ENCODE data around the gene FGD2. TPM values are rescaled to one million over a fixed set of nuclear protein-coding genes. Genes with fewer than 3 reads are reported as not detected.

The FGD2 gene
- total RNA-seq, 2 donors from 2014 or later: 4.9 to 8.0 TPM

DNA sequence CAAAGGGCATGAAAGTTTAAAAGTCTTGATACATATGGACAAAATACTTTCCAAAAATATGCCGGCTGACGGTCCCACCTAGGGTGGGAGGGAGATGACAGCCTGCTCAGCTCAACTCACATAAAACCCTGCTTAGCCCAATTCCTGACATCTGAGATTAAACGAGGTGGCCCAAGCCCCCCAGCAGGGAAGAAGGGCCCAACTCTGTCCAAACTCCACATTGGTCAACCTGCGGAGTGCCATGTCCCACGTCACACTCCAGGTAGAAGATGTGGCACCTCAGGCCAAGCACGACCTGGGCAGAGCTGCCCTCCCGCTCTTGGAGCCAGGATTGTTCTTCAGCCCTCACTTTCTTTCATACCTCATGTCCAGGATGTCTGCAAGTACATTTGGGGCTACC is 48.2 kb downstream of the FGD2 start:
- Histone ChIP-seq H3K27me3 (no peaks in the 10 kb centered on the region), H3K27ac (no peak overlapping the region), H3K36me3 (no peaks in the 10 kb centered on the region), H3K4me1 (peaks cover 0 to 22% of the 10 kb centered on the region in 2 donors), H3K9me3 (no peaks in the 10 kb centered on the region), H3K4me3 (no peak overlapping the region)
- DNase-seq (ENCODE audit: low spot score): no peak
- TF ChIP-seq, protein P1, sequence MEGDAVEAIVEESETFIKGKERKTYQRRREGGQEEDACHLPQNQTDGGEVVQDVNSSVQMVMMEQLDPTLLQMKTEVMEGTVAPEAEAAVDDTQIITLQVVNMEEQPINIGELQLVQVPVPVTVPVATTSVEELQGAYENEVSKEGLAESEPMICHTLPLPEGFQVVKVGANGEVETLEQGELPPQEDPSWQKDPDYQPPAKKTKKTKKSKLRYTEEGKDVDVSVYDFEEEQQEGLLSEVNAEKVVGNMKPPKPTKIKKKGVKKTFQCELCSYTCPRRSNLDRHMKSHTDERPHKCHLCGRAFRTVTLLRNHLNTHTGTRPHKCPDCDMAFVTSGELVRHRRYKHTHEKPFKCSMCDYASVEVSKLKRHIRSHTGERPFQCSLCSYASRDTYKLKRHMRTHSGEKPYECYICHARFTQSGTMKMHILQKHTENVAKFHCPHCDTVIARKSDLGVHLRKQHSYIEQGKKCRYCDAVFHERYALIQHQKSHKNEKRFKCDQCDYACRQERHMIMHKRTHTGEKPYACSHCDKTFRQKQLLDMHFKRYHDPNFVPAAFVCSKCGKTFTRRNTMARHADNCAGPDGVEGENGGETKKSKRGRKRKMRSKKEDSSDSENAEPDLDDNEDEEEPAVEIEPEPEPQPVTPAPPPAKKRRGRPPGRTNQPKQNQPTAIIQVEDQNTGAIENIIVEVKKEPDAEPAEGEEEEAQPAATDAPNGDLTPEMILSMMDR (IDR thresholded peaks at IDR 0.05): no peak

DNA sequence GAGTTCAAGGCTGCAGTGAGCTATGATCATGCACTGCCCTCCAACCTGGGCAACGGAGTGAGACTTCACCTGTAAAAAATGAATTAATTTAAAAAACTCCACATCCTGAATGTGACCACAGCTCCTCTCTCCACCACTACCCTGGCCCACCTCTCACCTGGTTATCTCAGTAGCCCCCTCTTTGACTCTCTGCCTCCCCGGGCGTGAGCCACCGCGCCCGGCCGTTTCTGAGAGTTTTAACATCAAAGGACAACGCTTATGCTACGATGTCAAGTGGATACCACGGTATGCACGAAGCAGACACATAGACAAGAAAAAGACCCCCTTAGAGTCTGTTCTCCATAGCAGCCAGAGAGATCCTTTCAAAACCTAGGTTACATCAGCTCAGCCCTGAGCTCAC is 48.7 kb downstream of the FGD2 start:
- Histone ChIP-seq H3K36me3 (no peaks in the 10 kb centered on the region), H3K27ac (no peak overlapping the region), H3K27me3 (no peaks in the 10 kb centered on the region), H3K4me1 (peaks cover 0 to 22% of the 10 kb centered on the region in 2 donors), H3K9me3 (no peaks in the 10 kb centered on the region), H3K4me3 (no peak overlapping the region)
- DNase-seq (ENCODE audit: low spot score): no peak
- TF ChIP-seq, protein P1 (IDR thresholded peaks at IDR 0.05): no peak

DNA sequence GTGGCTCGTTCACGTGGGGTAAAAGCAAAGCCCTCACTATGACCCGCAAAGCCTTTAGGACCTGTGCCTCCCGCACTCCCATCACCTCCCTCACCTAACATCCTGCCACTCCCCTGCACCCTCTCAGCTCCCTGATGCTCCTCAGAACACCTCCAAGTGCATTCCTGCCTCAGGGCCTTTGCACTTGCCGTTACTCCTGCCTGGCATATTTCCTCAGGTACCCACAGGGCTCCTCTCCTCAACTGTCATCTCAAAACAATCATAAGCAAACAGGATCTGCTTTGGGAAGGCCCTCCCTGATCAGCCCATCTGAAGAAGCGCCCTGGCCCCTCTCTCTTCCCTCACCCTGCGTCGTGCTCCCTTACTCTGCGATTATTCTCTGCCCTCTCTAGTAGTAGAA is 49.1 kb downstream of the FGD2 start:
- Histone ChIP-seq H3K9me3 (no peaks in the 10 kb centered on the region), H3K27me3 (no peaks in the 10 kb centered on the region), H3K27ac (no peak overlapping the region), H3K4me3 (no peak overlapping the region), H3K4me1 (peaks cover 0 to 26% of the 10 kb centered on the region in 2 donors), H3K36me3 (no peaks in the 10 kb centered on the region)
- no peak for DNase-seq (ENCODE audit: low spot score)
- TF ChIP-seq, protein P1 (IDR thresholded peaks at IDR 0.05): no peak

DNA sequence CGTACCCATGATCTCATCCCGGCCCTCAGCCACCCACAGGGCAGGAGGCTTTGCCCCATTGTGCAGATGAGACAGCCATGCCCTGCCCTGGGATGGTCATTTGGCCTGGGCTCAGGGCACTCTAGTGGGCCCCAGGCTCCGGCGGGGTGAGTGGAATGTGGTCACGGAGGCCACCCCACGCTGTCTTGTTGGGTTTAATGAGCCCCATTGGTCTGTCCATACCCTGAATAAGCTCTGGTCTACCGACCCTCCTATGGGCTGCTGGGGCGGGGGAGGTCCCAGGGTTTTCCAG is 50.6 kb downstream of the FGD2 start:
- no peak overlapping the region for H3K4me3 ChIP-seq
- H3K36me3 ChIP-seq: no peaks in the 10 kb centered on the region
- H3K9me3 ChIP-seq: no peaks in the 10 kb centered on the region
- no peak for DNase-seq (ENCODE audit: low spot score)
- H3K4me1 ChIP-seq: peaks cover 0 to 27% of the 10 kb centered on the region in 2 donors
- no peak overlapping the region for H3K27ac ChIP-seq
- TF ChIP-seq, protein P1 (IDR thresholded peaks at IDR 0.05): no peak
- H3K27me3 ChIP-seq: no peaks in the 10 kb centered on the region

DNA sequence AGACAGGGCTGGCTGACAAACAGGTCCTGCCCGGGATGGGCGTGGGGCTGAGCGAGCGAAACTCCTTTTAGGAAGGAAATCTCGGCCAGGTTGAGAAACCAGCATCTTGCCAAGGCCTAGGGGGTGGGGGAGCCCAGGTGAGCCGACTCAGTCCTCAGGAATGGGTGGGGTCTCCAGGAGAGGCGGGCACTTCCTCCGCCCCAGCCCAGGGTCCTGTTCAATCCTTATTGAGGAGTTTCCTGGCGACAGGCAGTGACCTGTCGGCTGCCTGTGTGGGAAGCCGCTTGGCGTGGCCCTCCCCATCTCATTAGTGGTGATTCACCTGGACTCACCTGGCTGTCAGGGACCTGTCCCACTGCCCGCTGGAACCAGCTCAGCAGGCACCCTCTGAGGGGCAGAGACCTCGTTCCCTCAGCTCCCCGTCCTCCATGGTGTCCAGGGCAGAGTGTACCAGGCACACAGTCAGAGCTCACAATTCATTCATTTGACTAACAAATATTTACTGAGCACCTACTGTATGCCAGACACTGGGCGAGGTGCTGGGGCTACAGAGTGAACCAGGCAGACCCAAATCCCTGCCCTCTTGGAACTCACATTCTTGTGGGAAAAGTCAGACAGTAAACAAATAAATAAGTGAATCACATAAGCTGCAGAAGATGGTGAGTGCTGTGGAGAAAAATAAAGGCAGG is 51.1 kb downstream of the FGD2 start:
- TF ChIP-seq, protein P1 (IDR thresholded peaks at IDR 0.05): no peak
- no peak for DNase-seq (ENCODE audit: low spot score)
- no peak overlapping the region for H3K4me3 ChIP-seq

DNA sequence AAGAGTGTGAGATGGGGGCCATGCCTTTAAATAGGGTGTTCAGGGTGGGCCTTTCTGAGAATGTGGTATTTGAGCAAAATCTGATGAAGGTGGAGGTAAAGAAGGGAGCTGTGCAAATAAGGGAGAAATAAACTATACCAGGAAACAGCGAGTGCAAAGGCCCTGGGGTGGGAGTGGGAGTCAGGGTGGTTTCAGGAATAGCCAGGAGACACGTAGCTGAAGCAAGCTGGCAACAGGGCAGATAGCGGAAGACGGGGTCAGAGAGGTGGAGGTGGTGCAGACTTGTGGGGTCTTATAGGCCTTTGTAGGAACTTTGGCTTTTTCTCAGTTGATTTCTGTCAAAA is 51.6 kb downstream of the FGD2 start:
- Histone ChIP-seq H3K27ac (no peak overlapping the region), H3K27me3 (no peaks in the 10 kb centered on the region), H3K4me3 (no peak overlapping the region), H3K36me3 (no peaks in the 10 kb centered on the region), H3K9me3 (no peaks in the 10 kb centered on the region), H3K4me1 (peaks cover 0 to 17% of the 10 kb centered on the region in 2 donors)
- no peak for DNase-seq (ENCODE audit: low spot score)
- TF ChIP-seq, protein P1 (IDR thresholded peaks at IDR 0.05): no peak

More for the DNA sequence above, 51.1 kb downstream of the FGD2 start:
- H3K27ac ChIP-seq: no peak overlapping the region
- no peaks in the 10 kb centered on the region for H3K36me3 ChIP-seq
- no peaks in the 10 kb centered on the region for H3K9me3 ChIP-seq
- H3K4me1 ChIP-seq: peaks cover 0 to 22% of the 10 kb centered on the region in 2 donors
- no peaks in the 10 kb centered on the region for H3K27me3 ChIP-seq

Data from right atrium auricular region (tissue), 2 donors.